ENCODE measurements around the gene SMARCA2.

SMARCA2 gene

GRCh38 chr9:2013743-2014475 is 1.2 kb upstream of the SMARCA2 start:
- no peaks in the 10 kb centered on the region for H3K36me3 ChIP-seq (ENCODE audit: control insufficient read depth in 5 of 5, insufficient read depth in 5 of 5, low read length in 5 of 5)
- H3K4me3 ChIP-seq (ENCODE audit: low read depth in 1 of 5, low read length in 5 of 5): peak overlapping the region; percentile 89 to 96 (median 93)
- H3K9me3 ChIP-seq (ENCODE audit: control insufficient read depth in 5 of 5, low read length in 5 of 5): no peaks in the 10 kb centered on the region
- peaks cover 0 to 37% (median 25%) of the 10 kb centered on the region in 5 donors for H3K4me1 ChIP-seq (ENCODE audit: control insufficient read depth in 5 of 5, insufficient read depth in 5 of 5, low read length in 5 of 5)
- H3K9ac ChIP-seq (ENCODE audit: low read length in 5 of 5): peak overlapping the region; percentile 71 to 93 (median 88)
- H3K27me3 ChIP-seq (ENCODE audit: control insufficient read depth in 5 of 5, insufficient read depth in 4 of 5, low read length in 5 of 5): no peaks in the 10 kb centered on the region
- H3K27ac ChIP-seq (ENCODE audit: low read depth, low read length): peak overlapping the region; percentile 97

DNA sequence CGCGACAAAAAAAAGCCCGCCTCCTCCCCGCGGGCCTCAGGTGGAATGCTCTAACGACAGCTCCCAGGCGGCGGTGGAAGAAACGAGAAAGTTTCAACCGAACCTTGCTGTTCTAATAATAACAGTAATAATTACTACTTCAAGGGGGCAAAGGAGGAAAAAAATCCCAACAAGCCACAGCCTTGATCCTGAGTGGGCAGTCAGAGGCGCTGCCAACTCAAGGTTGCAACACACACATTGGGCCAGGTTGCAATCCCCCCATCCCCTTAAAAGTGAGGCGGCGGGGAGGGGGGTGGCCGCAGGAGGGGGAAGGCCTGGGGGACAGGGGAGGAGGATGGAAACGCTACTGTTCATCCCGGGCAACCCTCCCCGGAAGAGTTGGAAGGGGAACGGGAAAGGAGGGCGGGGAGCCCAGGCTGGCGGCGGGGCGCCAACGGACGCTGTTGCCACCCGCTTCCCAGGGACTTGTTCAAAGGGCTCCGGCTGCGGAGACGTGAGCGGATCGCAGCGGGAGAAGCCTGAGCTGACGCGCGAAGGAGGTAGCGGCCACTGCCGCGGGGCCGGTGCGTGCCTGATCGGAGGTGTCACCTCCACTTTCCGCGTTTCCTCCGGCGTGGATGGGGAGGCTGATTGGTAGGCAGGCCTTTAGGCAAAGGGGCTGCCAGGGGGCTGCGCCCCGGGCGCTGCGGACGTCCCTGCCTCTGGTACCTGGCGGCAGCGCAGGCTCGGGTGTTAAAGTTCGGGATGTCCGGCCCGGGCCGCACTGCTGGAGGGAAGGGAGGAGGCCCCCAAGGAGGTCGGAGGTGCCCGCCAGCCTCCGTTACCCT is 647 bp downstream of the SMARCA2 start:
- H3K27ac ChIP-seq (ENCODE audit: low read depth, low read length): peak overlapping the region; percentile 97
- no peaks in the 10 kb centered on the region for H3K36me3 ChIP-seq (ENCODE audit: control insufficient read depth in 5 of 5, insufficient read depth in 5 of 5, low read length in 5 of 5)
- peak overlapping the region; percentile 73 to 96 (median 93) for H3K4me3 ChIP-seq (ENCODE audit: low read depth in 1 of 5, low read length in 5 of 5)
- peak overlapping the region; percentile 89 to 96 (median 92) for H3K9ac ChIP-seq (ENCODE audit: low read length in 5 of 5)
- H3K27me3 ChIP-seq (ENCODE audit: control insufficient read depth in 5 of 5, insufficient read depth in 4 of 5, low read length in 5 of 5): no peaks in the 10 kb centered on the region
- no peaks in the 10 kb centered on the region for H3K9me3 ChIP-seq (ENCODE audit: control insufficient read depth in 5 of 5, low read length in 5 of 5)
- H3K4me1 ChIP-seq (ENCODE audit: control insufficient read depth in 5 of 5, insufficient read depth in 5 of 5, low read length in 5 of 5): peaks cover 0 to 52% (median 43%) of the 10 kb centered on the region in 5 donors

GRCh38 chr9:2016408-2017330 is 1.5 kb downstream of the SMARCA2 start:
- peaks cover 0 to 52% (median 43%) of the 10 kb centered on the region in 5 donors for H3K4me1 ChIP-seq (ENCODE audit: control insufficient read depth in 5 of 5, insufficient read depth in 5 of 5, low read length in 5 of 5)
- H3K9me3 ChIP-seq (ENCODE audit: control insufficient read depth in 5 of 5, low read length in 5 of 5): no peaks in the 10 kb centered on the region

GRCh38 chr9:2017331-2018161 is 2.4 kb downstream of the SMARCA2 start:
- peaks cover 0 to 4% (median 0%) of the 10 kb centered on the region in 5 donors for H3K36me3 ChIP-seq (ENCODE audit: control insufficient read depth in 5 of 5, insufficient read depth in 5 of 5, low read length in 5 of 5)
- no peaks in the 10 kb centered on the region for H3K9me3 ChIP-seq (ENCODE audit: control insufficient read depth in 5 of 5, low read length in 5 of 5)
- peak overlapping the region; percentile 97 for H3K27ac ChIP-seq (ENCODE audit: low read depth, low read length)
- peaks cover 0 to 59% (median 51%) of the 10 kb centered on the region in 5 donors for H3K4me1 ChIP-seq (ENCODE audit: control insufficient read depth in 5 of 5, insufficient read depth in 5 of 5, low read length in 5 of 5)
- peak overlapping the region; percentile 66 to 95 (median 87) for H3K9ac ChIP-seq (ENCODE audit: low read length in 5 of 5)
- H3K4me3 ChIP-seq (ENCODE audit: low read depth in 1 of 5, low read length in 5 of 5): peak overlapping the region; percentile 93 to 96 (median 96)
- no peaks in the 10 kb centered on the region for H3K27me3 ChIP-seq (ENCODE audit: control insufficient read depth in 5 of 5, insufficient read depth in 4 of 5, low read length in 5 of 5)

More at GRCh38 chr9:2016408-2017330, 1.5 kb downstream of the SMARCA2 start:
- Histone ChIP-seq H3K36me3 (ENCODE audit: control insufficient read depth in 5 of 5, insufficient read depth in 5 of 5, low read length in 5 of 5) (no peaks in the 10 kb centered on the region), H3K4me3 (ENCODE audit: low read depth in 1 of 5, low read length in 5 of 5) (peak overlapping the region; percentile 93 to 96 (median 94)), H3K27ac (ENCODE audit: low read depth, low read length) (peak overlapping the region; percentile 97), H3K9ac (ENCODE audit: low read length in 5 of 5) (peak overlapping the region; percentile 89 to 96 (median 92)), H3K27me3 (ENCODE audit: control insufficient read depth in 5 of 5, insufficient read depth in 4 of 5, low read length in 5 of 5) (no peaks in the 10 kb centered on the region)

- H3K27me3 ChIP-seq (ENCODE audit: control insufficient read depth in 5 of 5, insufficient read depth in 4 of 5, low read length in 5 of 5): no peaks in the 10 kb centered on the region
- H3K9ac ChIP-seq (ENCODE audit: low read length in 5 of 5): peak overlapping the region; percentile 66 to 95 (median 87)
Measured at GRCh38 chr9:2018162-2018643, 3.1 kb downstream of the SMARCA2 start.

DNA sequence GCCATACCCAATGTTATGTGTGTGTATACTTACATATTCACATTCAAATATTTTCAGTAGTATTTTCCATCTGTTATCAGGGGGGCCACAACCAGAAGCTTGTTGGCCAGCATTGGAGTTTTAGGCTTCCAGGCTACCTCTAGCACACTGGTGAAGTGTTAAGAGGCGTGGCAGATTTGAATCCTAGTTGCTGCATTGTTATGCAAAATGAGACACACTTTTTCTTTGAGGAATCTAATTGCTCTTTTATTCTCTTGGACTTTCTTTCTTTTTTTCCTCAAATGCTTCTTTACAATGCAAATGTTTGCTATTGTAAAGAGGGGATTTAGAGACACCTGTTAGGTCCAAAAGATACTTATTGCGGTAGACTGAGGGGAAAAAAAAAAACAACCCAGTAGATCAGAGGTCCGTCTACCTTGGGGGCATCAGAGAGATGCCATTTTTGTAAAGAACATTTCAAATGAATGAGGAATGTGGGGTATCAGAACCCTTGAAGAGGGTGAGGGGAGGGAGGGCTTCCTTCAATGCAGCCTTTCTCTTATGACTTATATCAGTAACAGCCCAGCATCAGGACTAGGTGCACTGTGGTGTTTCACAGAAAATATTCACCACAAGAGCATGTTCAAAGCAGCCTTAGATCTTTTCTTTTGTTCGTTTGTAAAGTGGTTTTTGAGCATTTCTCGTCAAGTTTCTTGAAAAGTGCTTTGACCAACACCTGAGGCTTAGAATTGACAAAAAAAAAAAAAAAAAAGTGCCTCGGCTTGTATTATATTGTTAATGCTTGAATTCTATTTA is 3.8 kb downstream of the SMARCA2 start:
- peak overlapping the region; percentile 97 for H3K27ac ChIP-seq (ENCODE audit: low read depth, low read length)
- no peaks in the 10 kb centered on the region for H3K27me3 ChIP-seq (ENCODE audit: control insufficient read depth in 5 of 5, insufficient read depth in 4 of 5, low read length in 5 of 5)
- H3K9me3 ChIP-seq (ENCODE audit: control insufficient read depth in 5 of 5, low read length in 5 of 5): no peaks in the 10 kb centered on the region
- H3K9ac ChIP-seq (ENCODE audit: low read length in 5 of 5): peak overlapping the region in 4 of 5 donors; percentile 41 to 95 (median 88)
- peaks cover 2 to 66% (median 56%) of the 10 kb centered on the region in 5 donors for H3K4me1 ChIP-seq (ENCODE audit: control insufficient read depth in 5 of 5, insufficient read depth in 5 of 5, low read length in 5 of 5)
- H3K4me3 ChIP-seq (ENCODE audit: low read depth in 1 of 5, low read length in 5 of 5): peak overlapping the region; percentile 93 to 96 (median 96)
- H3K36me3 ChIP-seq (ENCODE audit: control insufficient read depth in 5 of 5, insufficient read depth in 5 of 5, low read length in 5 of 5): peaks cover 0 to 4% (median 0%) of the 10 kb centered on the region in 5 donors

More at GRCh38 chr9:2018162-2018643, 3.1 kb downstream of the SMARCA2 start:
- H3K4me3 ChIP-seq (ENCODE audit: low read depth in 1 of 5, low read length in 5 of 5): peak overlapping the region; percentile 93 to 96 (median 96)
- H3K36me3 ChIP-seq (ENCODE audit: control insufficient read depth in 5 of 5, insufficient read depth in 5 of 5, low read length in 5 of 5): peaks cover 0 to 4% (median 0%) of the 10 kb centered on the region in 5 donors
- H3K27ac ChIP-seq (ENCODE audit: low read depth, low read length): peak overlapping the region; percentile 97
- peaks cover 0 to 65% (median 56%) of the 10 kb centered on the region in 5 donors for H3K4me1 ChIP-seq (ENCODE audit: control insufficient read depth in 5 of 5, insufficient read depth in 5 of 5, low read length in 5 of 5)
- H3K9me3 ChIP-seq (ENCODE audit: control insufficient read depth in 5 of 5, low read length in 5 of 5): no peaks in the 10 kb centered on the region

DNA sequence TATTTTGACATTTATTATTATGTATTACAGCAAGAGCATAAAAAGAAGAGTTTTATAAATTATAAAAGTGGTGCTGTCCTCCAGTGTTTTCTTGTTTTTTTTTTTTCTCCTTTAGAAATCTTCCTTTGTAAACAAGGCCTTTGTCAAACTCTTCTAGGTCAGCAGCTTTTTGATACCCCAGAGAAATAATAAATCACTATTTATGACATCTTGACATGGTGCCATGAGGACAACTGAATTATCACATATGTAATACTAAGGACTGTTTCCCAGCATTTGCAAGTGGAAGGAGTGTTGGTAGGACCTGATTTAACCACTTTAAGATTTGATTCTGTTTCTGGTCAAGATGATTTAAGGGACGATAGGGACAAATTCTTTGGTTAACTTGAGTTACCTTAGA is 4.6 kb downstream of the SMARCA2 start:
- Histone ChIP-seq H3K36me3 (ENCODE audit: control insufficient read depth in 5 of 5, insufficient read depth in 5 of 5, low read length in 5 of 5) (peaks cover 0 to 4% (median 0%) of the 10 kb centered on the region in 5 donors), H3K9ac (ENCODE audit: low read length in 5 of 5) (peak overlapping the region in 1 of 5 donors; percentile 48), H3K27ac (ENCODE audit: low read depth, low read length) (peak overlapping the region; percentile 97), H3K4me1 (ENCODE audit: control insufficient read depth in 5 of 5, insufficient read depth in 5 of 5, low read length in 5 of 5) (peaks cover 2 to 66% (median 56%) of the 10 kb centered on the region in 5 donors), H3K4me3 (ENCODE audit: low read depth in 1 of 5, low read length in 5 of 5) (no peak overlapping the region), H3K9me3 (ENCODE audit: control insufficient read depth in 5 of 5, low read length in 5 of 5) (no peaks in the 10 kb centered on the region), H3K27me3 (ENCODE audit: control insufficient read depth in 5 of 5, insufficient read depth in 4 of 5, low read length in 5 of 5) (no peaks in the 10 kb centered on the region)

- Histone ChIP-seq H3K9ac (ENCODE audit: low read length in 5 of 5) (no peak overlapping the region), H3K27me3 (ENCODE audit: control insufficient read depth in 5 of 5, insufficient read depth in 4 of 5, low read length in 5 of 5) (no peaks in the 10 kb centered on the region), H3K9me3 (ENCODE audit: control insufficient read depth in 5 of 5, low read length in 5 of 5) (no peaks in the 10 kb centered on the region), H3K27ac (ENCODE audit: low read depth, low read length) (peak overlapping the region; percentile 58), H3K36me3 (ENCODE audit: control insufficient read depth in 5 of 5, insufficient read depth in 5 of 5, low read length in 5 of 5) (peaks cover 0 to 4% (median 0%) of the 10 kb centered on the region in 5 donors), H3K4me3 (ENCODE audit: low read depth in 1 of 5, low read length in 5 of 5) (no peak overlapping the region), H3K4me1 (ENCODE audit: control insufficient read depth in 5 of 5, insufficient read depth in 5 of 5, low read length in 5 of 5) (peaks cover 2 to 81% (median 67%) of the 10 kb centered on the region in 5 donors)
Measured at GRCh38 chr9:2021731-2022130, 6.6 kb downstream of the SMARCA2 start.
